Measurements from ENCODE around the gene MOB1A. TPM values are rescaled to one million over a fixed set of nuclear protein-coding genes. Genes with fewer than 3 reads are reported as not detected.
A peak's percentile ranks its signal among the peaks of the same experiment; 100 is the strongest.

Gene MOB1A
- total and polyA plus RNA-seq, 2 of the 13 experiments (the other 11 are each of a cell fraction or from before 2014, with no cell fraction given) = 48.2 to 139 TPM

- H4K20me1 ChIP-seq (ENCODE audit: insufficient read depth, low read length) = no peaks in the 10 kb centered on the region
- H3K79me2 ChIP-seq (ENCODE audit: insufficient read depth, low read length) = no peaks in the 10 kb centered on the region
- no peak overlapping the region for H3K9ac ChIP-seq (ENCODE audit: insufficient read depth, low read depth, low read length)
- ChIA-PET POLR2A (interaction anchor here (0.9 to 1.3 kb wide), 2 partner anchors 15 kb away, joined by 3 to 4 read pairs; no protein-coding TSS in a partner anchor), CTCF (ENCODE audit: low intra/inter-chr PET ratio, low total read pairs) (no interaction called here)
- H3K4me3 ChIP-seq (replicated peaks in 1 of 3; ENCODE audit: insufficient read depth in 1 of 3, low read depth in 2 of 3, low read length in 3 of 3) = no peak overlapping the region
- TF ChIP-seq STAG1 (CRISPR knock-in tag; IDR thresholded peaks at IDR 0.05) (peak; percentile 22; the same call in 1 of the 2 replicates), NFYC (CRISPR knock-in tag; IDR thresholded peaks at IDR 0.05) (no peak)
- no peak for FAIRE-seq
- H3K36me3 ChIP-seq (replicated peaks in 1 of 2; ENCODE audit: control insufficient read depth in 1 of 2, insufficient read depth in 2 of 2, low read length in 2 of 2) = peaks cover 19 to 40% of the 10 kb centered on the region in 2 experiments
- no peak overlapping the region for H3K27ac ChIP-seq (ENCODE audit: extremely low read length, insufficient read depth, low read length)
- WGBS (ENCODE audit: low lambda C conversion rate) = 90% methylated on average over 7 of the region's 7 CpGs
- in situ Hi-C loops (cut with HindIII; ENCODE audit: extremely low pct_ligation_motif_present, low pct_unique_long_range_greater_than_20kb) = no loop called here
- DNase-seq (ENCODE audit: low spot score) = no peak
- H3K9me3 ChIP-seq (ENCODE audit: low read length) = no peaks in the 10 kb centered on the region
- H3K4me1 ChIP-seq (ENCODE audit: insufficient read depth, low read length) = no peaks in the 10 kb centered on the region
- H3K27me3 ChIP-seq (ENCODE audit: control insufficient read depth in 1 of 2, insufficient read depth in 2 of 2, low read length in 2 of 2) = no peaks in the 10 kb centered on the region
- ATAC-seq = no peak
- intact Hi-C loops (cut with micrococcal nuclease; ENCODE audit: unreplicated experiment) = no loop called here
- H3K4me2 ChIP-seq (ENCODE audit: low read depth, low read length) = no peak overlapping the region
- no TSS peak for BruUV-seq (replicated peaks)
- H2AFZ ChIP-seq (ENCODE audit: low read length) = no peak overlapping the region
Measured at GRCh38 chr2:74104839-74105238, 73.8 kb downstream of the MOB1A start.

GRCh38 chr2:74103763-74104162 is 74.9 kb downstream of the MOB1A start:
- Histone ChIP-seq H3K4me2 (ENCODE audit: low read depth, low read length) (no peak overlapping the region), H3K27me3 (ENCODE audit: control insufficient read depth in 1 of 2, insufficient read depth in 2 of 2, low read length in 2 of 2) (no peaks in the 10 kb centered on the region), H3K4me1 (ENCODE audit: insufficient read depth, low read length) (no peaks in the 10 kb centered on the region), H2AFZ (ENCODE audit: low read length) (no peak overlapping the region), H3K36me3 (replicated peaks in 1 of 2; ENCODE audit: control insufficient read depth in 1 of 2, insufficient read depth in 2 of 2, low read length in 2 of 2) (peaks cover 28 to 51% of the 10 kb centered on the region in 2 experiments), H4K20me1 (ENCODE audit: insufficient read depth, low read length) (no peaks in the 10 kb centered on the region), H3K9me3 (ENCODE audit: low read length) (no peaks in the 10 kb centered on the region), H3K4me3 (replicated peaks in 1 of 3; ENCODE audit: insufficient read depth in 1 of 3, low read depth in 2 of 3, low read length in 3 of 3) (no peak overlapping the region), H3K79me2 (ENCODE audit: insufficient read depth, low read length) (no peaks in the 10 kb centered on the region), H3K9ac (ENCODE audit: insufficient read depth, low read depth, low read length) (no peak overlapping the region), H3K27ac (ENCODE audit: extremely low read length, insufficient read depth, low read length) (no peak overlapping the region)
- no peak for DNase-seq (ENCODE audit: low spot score)
- POLR2A ChIA-PET = interaction anchor here (1.3 kb wide), 1 partner anchor 17 kb away, joined by 4 read pairs; no protein-coding TSS in a partner anchor
- in situ Hi-C loops (cut with HindIII; ENCODE audit: extremely low pct_ligation_motif_present, low pct_unique_long_range_greater_than_20kb) (no loop called here), intact Hi-C loops (cut with micrococcal nuclease; ENCODE audit: unreplicated experiment) (no loop called here)
- FAIRE-seq = no peak
- no peak for ATAC-seq
- CTCF ChIA-PET (ENCODE audit: low intra/inter-chr PET ratio, low total read pairs) = no interaction called here
- WGBS (ENCODE audit: low lambda C conversion rate) = 91% methylated on average over 6 of the region's 6 CpGs
- no TSS peak for BruUV-seq (replicated peaks)
- TF ChIP-seq CHCHD3 (CRISPR knock-in tag; IDR thresholded peaks at IDR 0.05) (no peak), ZGPAT (CRISPR knock-in tag; IDR thresholded peaks at IDR 0.05) (no peak), ZNF660 (CRISPR knock-in tag; IDR thresholded peaks at IDR 0.05; ENCODE audit: borderline replicate concordance, low read depth) (no peak), ZNF782 (CRISPR knock-in tag; IDR thresholded peaks at IDR 0.05; ENCODE audit: borderline replicate concordance) (no peak), TCF7 (IDR thresholded peaks at IDR 0.05; ENCODE audit: low read depth) (no peak), RXRB (CRISPR knock-in tag; IDR thresholded peaks at IDR 0.05; ENCODE audit: borderline replicate concordance) (no peak), ZNF790 (CRISPR knock-in tag; IDR thresholded peaks at IDR 0.05; ENCODE audit: borderline replicate concordance) (no peak), FOXP1 (IDR thresholded peaks at IDR 0.05) (no peak), FOXP1 (CRISPR knock-in tag; IDR thresholded peaks at IDR 0.05) (no peak), IRF2 (CRISPR knock-in tag; IDR thresholded peaks at IDR 0.05) (no peak), DMAP1 (CRISPR knock-in tag; IDR thresholded peaks at IDR 0.05) (no peak), ZNF549 (CRISPR knock-in tag; IDR thresholded peaks at IDR 0.05) (no peak), BORCS8-MEF2B (CRISPR knock-in tag; IDR thresholded peaks at IDR 0.05) (no peak), GRHL1 (CRISPR knock-in tag; conservative IDR thresholded peaks at IDR 0.05) (no peak), ZNF276 (CRISPR knock-in tag; IDR thresholded peaks at IDR 0.05; ENCODE audit: low read depth) (no peak)
